GM23338 (cell line): ENCODE results near the gene ABCA6.

Source experiments
- EZH2 ChIP-seq: fragments of 200-600 bp; sonication (generic); IDR thresholded peaks from one replicate; pipeline ENCODE4 v1.8.0; 2017; ENCODE audit warnings: antibody characterized with exemption, mild to moderate bottlenecking, low read depth; ENCODE audit not compliant: unreplicated experiment
- EZH2phosphoT487 ChIP-seq: fragments of 200-600 bp; sonication (generic); IDR thresholded peaks from one replicate; pipeline ENCODE4 v1.8.1; 2018; ENCODE audit warnings: antibody characterized with exemption; ENCODE audit not compliant: unreplicated experiment
- TF ChIP-seq, protein P1 (sequence below): IDR thresholded peaks from one replicate; pipeline ENCODE4 v1.6.1; 2018; ENCODE audit warnings: antibody characterized with exemption; ENCODE audit not compliant: unreplicated experiment
- TF ChIP-seq, protein P2 (sequence below), 2 experiments: fragments of 200-600 bp in 1 of 2; sonication (generic) in 1 of 2; conservative IDR thresholded peaks; 2 replicates each; pipeline versions ENCODE4 v1.5.1 to v1.6.1; 2016 to 2017; ENCODE audit warnings: antibody characterized with exemption in 2 of 2, low read depth in 2 of 2, mild to moderate bottlenecking in 2 of 2, moderate library complexity in 1 of 2

DNA sequence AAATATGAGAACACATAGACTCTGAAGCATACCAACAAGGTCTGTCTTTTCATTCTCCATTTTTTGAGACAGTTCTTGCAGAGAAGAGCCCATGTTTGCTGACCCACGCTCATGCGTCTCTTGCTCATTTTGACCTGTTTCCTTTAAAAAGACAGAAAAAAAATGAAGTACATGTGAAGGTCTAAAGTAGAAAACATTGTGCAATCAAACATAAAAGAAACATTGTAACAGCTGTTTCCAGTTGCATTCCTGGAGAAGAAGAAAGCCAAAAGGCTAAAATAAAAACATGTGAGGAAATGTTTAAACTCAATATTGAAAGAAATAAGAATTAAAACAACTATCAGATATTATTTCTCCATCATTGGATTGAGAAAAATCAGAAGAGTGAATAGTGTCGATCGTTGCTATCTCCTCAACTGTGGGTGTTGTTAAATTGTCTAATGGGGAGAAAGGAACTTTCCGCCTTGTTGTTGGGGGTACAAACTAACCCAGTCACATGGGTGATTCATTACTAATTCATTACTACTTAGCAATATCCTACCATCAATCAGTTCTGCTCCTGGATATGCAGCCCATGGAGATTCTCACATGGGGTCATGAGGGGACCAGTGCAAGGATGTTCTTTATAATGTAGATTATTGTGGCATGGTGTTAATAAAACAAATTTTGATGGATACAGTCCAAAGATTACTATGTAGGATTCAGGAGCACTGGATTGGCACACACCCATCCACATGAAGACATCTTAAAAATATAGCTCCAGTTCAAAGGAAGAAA is 90.5 kb downstream of the ABCA6 start:
- TF ChIP-seq EZH2, result no peak
- TF ChIP-seq EZH2phosphoT487, result no peak
- TF ChIP-seq, protein P1, sequence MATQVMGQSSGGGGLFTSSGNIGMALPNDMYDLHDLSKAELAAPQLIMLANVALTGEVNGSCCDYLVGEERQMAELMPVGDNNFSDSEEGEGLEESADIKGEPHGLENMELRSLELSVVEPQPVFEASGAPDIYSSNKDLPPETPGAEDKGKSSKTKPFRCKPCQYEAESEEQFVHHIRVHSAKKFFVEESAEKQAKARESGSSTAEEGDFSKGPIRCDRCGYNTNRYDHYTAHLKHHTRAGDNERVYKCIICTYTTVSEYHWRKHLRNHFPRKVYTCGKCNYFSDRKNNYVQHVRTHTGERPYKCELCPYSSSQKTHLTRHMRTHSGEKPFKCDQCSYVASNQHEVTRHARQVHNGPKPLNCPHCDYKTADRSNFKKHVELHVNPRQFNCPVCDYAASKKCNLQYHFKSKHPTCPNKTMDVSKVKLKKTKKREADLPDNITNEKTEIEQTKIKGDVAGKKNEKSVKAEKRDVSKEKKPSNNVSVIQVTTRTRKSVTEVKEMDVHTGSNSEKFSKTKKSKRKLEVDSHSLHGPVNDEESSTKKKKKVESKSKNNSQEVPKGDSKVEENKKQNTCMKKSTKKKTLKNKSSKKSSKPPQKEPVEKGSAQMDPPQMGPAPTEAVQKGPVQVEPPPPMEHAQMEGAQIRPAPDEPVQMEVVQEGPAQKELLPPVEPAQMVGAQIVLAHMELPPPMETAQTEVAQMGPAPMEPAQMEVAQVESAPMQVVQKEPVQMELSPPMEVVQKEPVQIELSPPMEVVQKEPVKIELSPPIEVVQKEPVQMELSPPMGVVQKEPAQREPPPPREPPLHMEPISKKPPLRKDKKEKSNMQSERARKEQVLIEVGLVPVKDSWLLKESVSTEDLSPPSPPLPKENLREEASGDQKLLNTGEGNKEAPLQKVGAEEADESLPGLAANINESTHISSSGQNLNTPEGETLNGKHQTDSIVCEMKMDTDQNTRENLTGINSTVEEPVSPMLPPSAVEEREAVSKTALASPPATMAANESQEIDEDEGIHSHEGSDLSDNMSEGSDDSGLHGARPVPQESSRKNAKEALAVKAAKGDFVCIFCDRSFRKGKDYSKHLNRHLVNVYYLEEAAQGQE, result no peak
- TF ChIP-seq, protein P2, sequence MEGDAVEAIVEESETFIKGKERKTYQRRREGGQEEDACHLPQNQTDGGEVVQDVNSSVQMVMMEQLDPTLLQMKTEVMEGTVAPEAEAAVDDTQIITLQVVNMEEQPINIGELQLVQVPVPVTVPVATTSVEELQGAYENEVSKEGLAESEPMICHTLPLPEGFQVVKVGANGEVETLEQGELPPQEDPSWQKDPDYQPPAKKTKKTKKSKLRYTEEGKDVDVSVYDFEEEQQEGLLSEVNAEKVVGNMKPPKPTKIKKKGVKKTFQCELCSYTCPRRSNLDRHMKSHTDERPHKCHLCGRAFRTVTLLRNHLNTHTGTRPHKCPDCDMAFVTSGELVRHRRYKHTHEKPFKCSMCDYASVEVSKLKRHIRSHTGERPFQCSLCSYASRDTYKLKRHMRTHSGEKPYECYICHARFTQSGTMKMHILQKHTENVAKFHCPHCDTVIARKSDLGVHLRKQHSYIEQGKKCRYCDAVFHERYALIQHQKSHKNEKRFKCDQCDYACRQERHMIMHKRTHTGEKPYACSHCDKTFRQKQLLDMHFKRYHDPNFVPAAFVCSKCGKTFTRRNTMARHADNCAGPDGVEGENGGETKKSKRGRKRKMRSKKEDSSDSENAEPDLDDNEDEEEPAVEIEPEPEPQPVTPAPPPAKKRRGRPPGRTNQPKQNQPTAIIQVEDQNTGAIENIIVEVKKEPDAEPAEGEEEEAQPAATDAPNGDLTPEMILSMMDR (conservative IDR thresholded peaks at IDR 0.05; ENCODE audit: low read depth in 2 of 2), result no peak
